Measurements from ENCODE around the gene KRTAP10-12. TPM values are rescaled to one million over a fixed set of nuclear protein-coding genes. Genes with fewer than 3 reads are reported as not detected.
"Not testable (repeated sequence)": the region's sequence is repeated elsewhere in the genome, so short reads cannot be mapped to it uniquely, and the experiment has no call there.

KRTAP10-12 gene
- total and polyA plus RNA-seq, 10 of the 15 experiments (the other 5 are each of a cell fraction or from before 2014, with no cell fraction given): not detected

DNA sequence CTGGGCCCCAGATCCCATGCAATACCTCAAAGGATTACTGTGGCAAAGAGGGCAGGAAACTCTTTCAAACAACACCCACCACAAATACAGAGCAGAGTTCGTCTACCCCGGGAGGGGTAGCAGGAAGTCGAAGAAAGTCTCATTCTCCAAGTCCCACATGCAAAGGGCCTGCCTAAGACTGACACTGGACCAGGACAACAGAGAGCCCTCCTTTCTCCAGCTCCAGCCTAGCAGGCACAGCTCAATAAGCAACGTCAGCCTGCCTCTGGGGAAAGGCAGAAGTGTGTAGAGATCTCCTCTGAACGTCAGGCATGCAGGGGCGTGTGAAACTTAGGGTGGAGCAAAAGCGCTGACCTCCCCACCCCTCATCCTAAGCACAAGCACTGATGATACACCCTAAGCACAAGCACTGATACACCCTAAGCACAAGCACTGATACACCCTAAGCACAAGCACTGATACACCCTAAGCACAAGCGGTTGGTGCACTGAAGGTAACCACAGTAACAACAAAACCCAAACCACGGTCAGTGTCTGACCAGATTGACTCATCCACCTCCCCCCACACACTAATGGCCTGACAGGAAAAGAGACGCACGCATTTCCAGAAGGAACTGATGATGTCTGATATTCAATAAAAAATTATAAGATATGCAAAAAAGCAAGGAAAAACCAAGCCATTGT lies 37.9 kb upstream of the KRTAP10-12 start:
- BruUV-seq (replicated peaks): no TSS peak
- TF ChIP-seq EZH2 (IDR thresholded peaks at IDR 0.05; ENCODE audit: borderline replicate concordance, control insufficient read depth, low read depth, low read length) (no peak), MAX (IDR thresholded peaks at IDR 0.05; ENCODE audit: low read depth, low read length) (no peak), EED (IDR thresholded peaks at IDR 0.05; ENCODE audit: low read depth) (no peak), RCOR1 (conservative IDR thresholded peaks at IDR 0.05; ENCODE audit: low read depth, low read length) (no peak), HDAC6 (IDR thresholded peaks at IDR 0.05; ENCODE audit: unreplicated experiment) (no peak), CBX3 (IDR thresholded peaks at IDR 0.05; ENCODE audit: borderline replicate concordance, low read depth) (no peak), RAD21 (IDR thresholded peaks at IDR 0.05; ENCODE audit: insufficient read depth, low read depth, low read length) (no peak), IKZF1 (conservative IDR thresholded peaks at IDR 0.05) (no peak), POLR2AphosphoS2 (IDR thresholded peaks at IDR 0.05; ENCODE audit: low read depth, low read length) (no peak)
- TF ChIP-seq, protein P1, sequence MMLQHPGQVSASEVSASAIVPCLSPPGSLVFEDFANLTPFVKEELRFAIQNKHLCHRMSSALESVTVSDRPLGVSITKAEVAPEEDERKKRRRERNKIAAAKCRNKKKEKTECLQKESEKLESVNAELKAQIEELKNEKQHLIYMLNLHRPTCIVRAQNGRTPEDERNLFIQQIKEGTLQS (IDR thresholded peaks at IDR 0.05; ENCODE audit: borderline replicate concordance, extremely low read depth, low read depth, low read length): no peak
- no peak overlapping the region for H3K4me2 ChIP-seq (ENCODE audit: control insufficient read depth, insufficient read depth)
- intact Hi-C loops (cut with micrococcal nuclease; ENCODE audit: unreplicated experiment): no loop called here
- H3K4me1 ChIP-seq (ENCODE audit: control insufficient read depth, insufficient read depth, low read length): no peaks in the 10 kb centered on the region
- in situ Hi-C loops (cut with MboI): no loop called here
- CTCF ChIA-PET: no interaction called here
- POLR2A ChIA-PET: no interaction called here
- H3K27ac ChIP-seq (ENCODE audit: control insufficient read depth, insufficient read depth): no peak overlapping the region
- no peak overlapping the region for H3K4me3 ChIP-seq
- DNase-seq (ENCODE audit: low read depth, low spot score) (no peak), ATAC-seq (no peak), FAIRE-seq (no peak)
- WGBS (ENCODE audit: insufficient coverage, insufficient replicate concordance, low lambda C conversion rate, missing lambda C conversion rate): 13% methylated on average over 11 of the region's 11 CpGs
- H3K36me3 ChIP-seq (ENCODE audit: control insufficient read depth in 2 of 2, insufficient read depth in 2 of 2, low read length in 1 of 2): no peaks in the 10 kb centered on the region
- SMC1A ChIA-PET (ENCODE audit: uncharacterized antibody, unreplicated experiment): interaction anchor here (0.8 kb wide), 1 partner anchor 7 kb away, joined by 3 read pairs; no protein-coding TSS in a partner anchor
- RAD21 ChIA-PET (ENCODE audit: unreplicated experiment): no interaction called here
- no peak overlapping the region for H2AFZ ChIP-seq (ENCODE audit: control insufficient read depth, low read depth, low read length)
- no peaks in the 10 kb centered on the region for H3K79me2 ChIP-seq (ENCODE audit: control insufficient read depth, insufficient read depth, low read length)
- no peaks in the 10 kb centered on the region for H4K20me1 ChIP-seq (ENCODE audit: control insufficient read depth, insufficient read depth)
- H3K9me3 ChIP-seq (replicated peaks; ENCODE audit: control insufficient read depth, insufficient read depth, low read length): peaks cover 2% of the 10 kb centered on the region; the same call in 1 of the 3 replicates
- no peaks in the 10 kb centered on the region for H3K27me3 ChIP-seq (replicated peaks in 1 of 2; ENCODE audit: control insufficient read depth in 2 of 2, insufficient read depth in 2 of 2, low read length in 1 of 2)
- H3K9ac ChIP-seq (ENCODE audit: control insufficient read depth, insufficient read depth, low read length): no peak overlapping the region

- DNase-seq (ENCODE audit: low read depth, low spot score); H3K9me3 ChIP-seq (replicated peaks; ENCODE audit: control insufficient read depth, insufficient read depth, low read length); SMC1A ChIA-PET (ENCODE audit: uncharacterized antibody, unreplicated experiment); FAIRE-seq; CTCF ChIA-PET; in situ Hi-C loops (cut with MboI); intact Hi-C loops (cut with micrococcal nuclease; ENCODE audit: unreplicated experiment); H3K4me2 ChIP-seq (ENCODE audit: control insufficient read depth, insufficient read depth); BruUV-seq (replicated peaks); H3K9ac ChIP-seq (ENCODE audit: control insufficient read depth, insufficient read depth, low read length); ATAC-seq; H3K79me2 ChIP-seq (ENCODE audit: control insufficient read depth, insufficient read depth, low read length); H4K20me1 ChIP-seq (ENCODE audit: control insufficient read depth, insufficient read depth); H3K27me3 ChIP-seq (replicated peaks in 1 of 2; ENCODE audit: control insufficient read depth in 2 of 2, insufficient read depth in 2 of 2, low read length in 1 of 2); H3K36me3 ChIP-seq (ENCODE audit: control insufficient read depth in 2 of 2, insufficient read depth in 2 of 2, low read length in 1 of 2); H3K4me1 ChIP-seq (ENCODE audit: control insufficient read depth, insufficient read depth, low read length); H2AFZ ChIP-seq (ENCODE audit: control insufficient read depth, low read depth, low read length); H3K4me3 ChIP-seq; RAD21 ChIA-PET (ENCODE audit: unreplicated experiment); H3K27ac ChIP-seq (ENCODE audit: control insufficient read depth, insufficient read depth); POLR2A ChIA-PET: not testable (repeated sequence)
- 40% methylated on average over 7 of the region's 7 CpGs for WGBS (ENCODE audit: insufficient coverage, insufficient replicate concordance, low lambda C conversion rate, missing lambda C conversion rate)
Observed at GRCh38 chr21:44661567-44661966, 35.4 kb upstream of the KRTAP10-12 start.
